ENCODE results near the gene PRSS23. TPM values are rescaled to one million over a fixed set of nuclear protein-coding genes. Genes with fewer than 3 reads are reported as not detected.
A peak's percentile ranks its signal among the peaks of the same experiment; 100 is the strongest.

PRSS23 gene
- total RNA-seq, 1 donor from 2014 or later, result 266 TPM

GRCh38 chr11:86803136-86804045 is 3.0 kb downstream of the PRSS23 start:
- no peaks in the 10 kb centered on the region for H3K27me3 Mint-ChIP-seq (ENCODE audit: insufficient read depth, low read depth)
- Histone ChIP-seq H3F3A (ENCODE audit: low read depth) (peaks cover 63% of the 10 kb centered on the region), H3K9ac (peak overlapping the region; percentile 23), H2AFZ (replicated peaks) (no peak overlapping the region), H4K20me1 (ENCODE audit: low read depth) (peaks cover 77% of the 10 kb centered on the region), H3K4me2 (peak overlapping the region; percentile 94), H3K27me3 (no peaks in the 10 kb centered on the region), H3K27ac (no peak overlapping the region), H3K4me3 (peak overlapping the region; percentile 98), H3K36me3 (peaks cover 13% of the 10 kb centered on the region), H3K9me3 (ENCODE audit: low read depth) (no peaks in the 10 kb centered on the region), H3K4me1 (peaks cover 81% of the 10 kb centered on the region), H3K79me2 (ENCODE audit: low read depth) (peaks cover 90% of the 10 kb centered on the region)
- H3K27ac Mint-ChIP-seq, result no peak overlapping the region
- DNase-seq (ENCODE audit: low spot score), result no peak
- H3K9me3 Mint-ChIP-seq, result no peaks in the 10 kb centered on the region
- peaks cover 64% of the 10 kb centered on the region for H3K4me1 Mint-ChIP-seq
- H3K4me3 Mint-ChIP-seq, result no peak overlapping the region
- TF ChIP-seq EZH2phosphoT487 (IDR thresholded peaks at IDR 0.05) (no peak), EZH2 (IDR thresholded peaks at IDR 0.05) (no peak)
- TF ChIP-seq, protein P1, sequence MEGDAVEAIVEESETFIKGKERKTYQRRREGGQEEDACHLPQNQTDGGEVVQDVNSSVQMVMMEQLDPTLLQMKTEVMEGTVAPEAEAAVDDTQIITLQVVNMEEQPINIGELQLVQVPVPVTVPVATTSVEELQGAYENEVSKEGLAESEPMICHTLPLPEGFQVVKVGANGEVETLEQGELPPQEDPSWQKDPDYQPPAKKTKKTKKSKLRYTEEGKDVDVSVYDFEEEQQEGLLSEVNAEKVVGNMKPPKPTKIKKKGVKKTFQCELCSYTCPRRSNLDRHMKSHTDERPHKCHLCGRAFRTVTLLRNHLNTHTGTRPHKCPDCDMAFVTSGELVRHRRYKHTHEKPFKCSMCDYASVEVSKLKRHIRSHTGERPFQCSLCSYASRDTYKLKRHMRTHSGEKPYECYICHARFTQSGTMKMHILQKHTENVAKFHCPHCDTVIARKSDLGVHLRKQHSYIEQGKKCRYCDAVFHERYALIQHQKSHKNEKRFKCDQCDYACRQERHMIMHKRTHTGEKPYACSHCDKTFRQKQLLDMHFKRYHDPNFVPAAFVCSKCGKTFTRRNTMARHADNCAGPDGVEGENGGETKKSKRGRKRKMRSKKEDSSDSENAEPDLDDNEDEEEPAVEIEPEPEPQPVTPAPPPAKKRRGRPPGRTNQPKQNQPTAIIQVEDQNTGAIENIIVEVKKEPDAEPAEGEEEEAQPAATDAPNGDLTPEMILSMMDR (IDR thresholded peaks at IDR 0.05), result no peak
- peaks cover 5% of the 10 kb centered on the region for H3K36me3 Mint-ChIP-seq

- Histone ChIP-seq H3K27me3 (no peaks in the 10 kb centered on the region), H3F3A (ENCODE audit: low read depth) (peaks cover 52% of the 10 kb centered on the region), H3K4me1 (peaks cover 82% of the 10 kb centered on the region), H3K4me2 (peak overlapping the region; percentile 94), H2AFZ (replicated peaks) (no peak overlapping the region), H3K4me3 (peak overlapping the region; percentile 98), H3K27ac (no peak overlapping the region), H3K79me2 (ENCODE audit: low read depth) (peaks cover 99% of the 10 kb centered on the region), H3K9me3 (ENCODE audit: low read depth) (no peaks in the 10 kb centered on the region), H3K9ac (no peak overlapping the region), H4K20me1 (ENCODE audit: low read depth) (peaks cover 92% of the 10 kb centered on the region), H3K36me3 (peaks cover 23% of the 10 kb centered on the region)
- H3K4me3 Mint-ChIP-seq, result no peak overlapping the region
- no peak overlapping the region for H3K27ac Mint-ChIP-seq
- TF ChIP-seq, protein P1 (IDR thresholded peaks at IDR 0.05), result no peak
- TF ChIP-seq EZH2 (IDR thresholded peaks at IDR 0.05) (no peak), EZH2phosphoT487 (IDR thresholded peaks at IDR 0.05) (no peak)
- DNase-seq (ENCODE audit: low spot score), result no peak
- peaks cover 54% of the 10 kb centered on the region for H3K4me1 Mint-ChIP-seq
- H3K9me3 Mint-ChIP-seq, result no peaks in the 10 kb centered on the region
- H3K36me3 Mint-ChIP-seq, result peaks cover 12% of the 10 kb centered on the region
- no peaks in the 10 kb centered on the region for H3K27me3 Mint-ChIP-seq (ENCODE audit: insufficient read depth, low read depth)
These were observed 4.6 kb downstream of the PRSS23 start for GRCh38 chr11:86804951-86805350.

GRCh38 chr11:86805873-86806310 is 5.5 kb downstream of the PRSS23 start:
- Mint-ChIP-seq H3K4me1 (peaks cover 53% of the 10 kb centered on the region), H3K27me3 (ENCODE audit: insufficient read depth, low read depth) (no peaks in the 10 kb centered on the region), H3K4me3 (no peak overlapping the region), H3K27ac (no peak overlapping the region), H3K9me3 (no peaks in the 10 kb centered on the region), H3K36me3 (peaks cover 12% of the 10 kb centered on the region)
- Histone ChIP-seq H3F3A (ENCODE audit: low read depth) (peaks cover 58% of the 10 kb centered on the region), H3K27ac (peak overlapping the region; percentile 71), H3K79me2 (ENCODE audit: low read depth) (peaks cover 100% of the 10 kb centered on the region), H3K4me1 (peaks cover 91% of the 10 kb centered on the region), H3K9me3 (ENCODE audit: low read depth) (no peaks in the 10 kb centered on the region), H3K9ac (no peak overlapping the region), H3K4me2 (peak overlapping the region; percentile 94), H4K20me1 (ENCODE audit: low read depth) (peaks cover 100% of the 10 kb centered on the region), H3K4me3 (peak overlapping the region; percentile 17), H2AFZ (replicated peaks) (no peak overlapping the region), H3K36me3 (peaks cover 27% of the 10 kb centered on the region), H3K27me3 (no peaks in the 10 kb centered on the region)
- DNase-seq (ENCODE audit: low spot score), result no peak
- TF ChIP-seq, protein P1 (IDR thresholded peaks at IDR 0.05), result no peak
- TF ChIP-seq EZH2phosphoT487 (IDR thresholded peaks at IDR 0.05), result no peak

All from neural progenitor cell (in vitro differentiated cells).